ENCODE results near the gene CHST11.

DNA sequence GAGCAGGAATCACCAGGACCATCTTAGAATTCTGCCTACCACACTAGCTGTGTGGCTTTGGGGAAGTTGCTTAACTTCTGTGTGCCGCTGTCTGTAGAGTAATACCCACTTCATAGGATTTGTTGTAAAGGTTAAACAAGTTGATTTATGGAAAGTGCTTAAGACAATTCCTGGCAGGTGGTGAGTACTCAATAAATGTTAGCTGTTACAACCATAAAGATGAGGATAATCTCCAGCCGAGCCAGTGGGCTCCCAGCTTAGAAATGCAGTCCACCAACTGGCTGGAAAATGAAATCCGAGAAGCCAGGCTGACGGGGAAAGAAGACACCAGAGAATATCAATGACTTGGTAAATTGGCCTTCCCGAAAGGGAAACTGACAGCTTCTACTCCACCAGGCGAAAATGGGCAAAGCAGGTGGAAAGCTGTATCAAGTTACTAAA, 173.5 kb downstream of the CHST11 start:
- TF ChIP-seq, protein P1, sequence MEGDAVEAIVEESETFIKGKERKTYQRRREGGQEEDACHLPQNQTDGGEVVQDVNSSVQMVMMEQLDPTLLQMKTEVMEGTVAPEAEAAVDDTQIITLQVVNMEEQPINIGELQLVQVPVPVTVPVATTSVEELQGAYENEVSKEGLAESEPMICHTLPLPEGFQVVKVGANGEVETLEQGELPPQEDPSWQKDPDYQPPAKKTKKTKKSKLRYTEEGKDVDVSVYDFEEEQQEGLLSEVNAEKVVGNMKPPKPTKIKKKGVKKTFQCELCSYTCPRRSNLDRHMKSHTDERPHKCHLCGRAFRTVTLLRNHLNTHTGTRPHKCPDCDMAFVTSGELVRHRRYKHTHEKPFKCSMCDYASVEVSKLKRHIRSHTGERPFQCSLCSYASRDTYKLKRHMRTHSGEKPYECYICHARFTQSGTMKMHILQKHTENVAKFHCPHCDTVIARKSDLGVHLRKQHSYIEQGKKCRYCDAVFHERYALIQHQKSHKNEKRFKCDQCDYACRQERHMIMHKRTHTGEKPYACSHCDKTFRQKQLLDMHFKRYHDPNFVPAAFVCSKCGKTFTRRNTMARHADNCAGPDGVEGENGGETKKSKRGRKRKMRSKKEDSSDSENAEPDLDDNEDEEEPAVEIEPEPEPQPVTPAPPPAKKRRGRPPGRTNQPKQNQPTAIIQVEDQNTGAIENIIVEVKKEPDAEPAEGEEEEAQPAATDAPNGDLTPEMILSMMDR (IDR thresholded peaks at IDR 0.05 in 8 of 11, conservative IDR thresholded peaks at IDR 0.05 in 3 of 11) = no peak
- TF ChIP-seq POLR2A (IDR thresholded peaks at IDR 0.05) (no peak), POLR2AphosphoS5 (IDR thresholded peaks at IDR 0.05) (no peak)

All from spleen (tissue), 7 donors.